Esophagus muscularis mucosa (tissue), 4 donors: Measurements from ENCODE around the gene TBC1D10A.

ENCODE experiments used
- CTCF ChIP-seq, 3 experiments: fragments of 200-600 bp in 2 of 3; fragments of 450-650 bp in 1 of 3; sonication (generic) in 2 of 3; IDR thresholded peaks; one replicate each; pipeline ENCODE4 v1.5.1; 2017 to 2019; ENCODE audit warnings: antibody characterized with exemption in 3 of 3, mild to moderate bottlenecking in 2 of 3, moderate library complexity in 1 of 3
- EP300 ChIP-seq: sonication (generic); formaldehyde crosslinking; IDR thresholded peaks from one replicate; pipeline ENCODE4 v1.6.1; 2017; ENCODE audit warnings: antibody characterized with exemption
- POLR2AphosphoS5 ChIP-seq, 2 donors: sonication (generic); formaldehyde crosslinking; IDR thresholded peaks; one replicate each; pipeline ENCODE4 v1.6.1; 2017; ENCODE audit warnings: antibody characterized with exemption in 2 of 2

GRCh38 chr22:30263883-30264282, 62.9 kb downstream of the TBC1D10A start:
- TF ChIP-seq CTCF (IDR thresholded peaks at IDR 0.05) = no peak
- TF ChIP-seq EP300 = no peak
- TF ChIP-seq POLR2AphosphoS5 (IDR thresholded peaks at IDR 0.05) = no peak
